ENCODE measurements around the gene SORBS1. TPM values are rescaled to one million over a fixed set of nuclear protein-coding genes. Genes with fewer than 3 reads are reported as not detected.

Gene SORBS1
- total RNA-seq, 1 experiment from 2014 or later = 39.9 TPM

GRCh38 chr10:95500097-95500496 lies 61.1 kb downstream of the SORBS1 start:
- H3K4me1 Mint-ChIP-seq = peaks cover 67% of the 10 kb centered on the region
- H3K4me3 Mint-ChIP-seq = no peak overlapping the region
- peak overlapping the region; percentile 93 for H3K27ac Mint-ChIP-seq
- POLR2A ChIA-PET = no interaction called here
- CTCF ChIA-PET = interaction anchor here (1.3 kb wide), 1 partner anchor 101 kb away, joined by 5 read pairs; no protein-coding TSS in a partner anchor
- TF ChIP-seq E2F5 (CRISPR knock-in tag; IDR thresholded peaks at IDR 0.05) (no peak), ZNF423 (CRISPR knock-in tag; IDR thresholded peaks at IDR 0.05) (peak; percentile 88), ZBTB43 (CRISPR knock-in tag; IDR thresholded peaks at IDR 0.05) (no peak), TEAD1 (CRISPR knock-in tag; IDR thresholded peaks at IDR 0.05) (0 out of 2 replicates have a peak, but pooled peaks have one; percentile 22), JAZF1 (CRISPR knock-in tag; IDR thresholded peaks at IDR 0.05) (no peak)
- H3K9me3 Mint-ChIP-seq = no peaks in the 10 kb centered on the region
- DNase-seq (ENCODE audit: low spot score) (no peak), ATAC-seq (peak; percentile 65)
- no peaks in the 10 kb centered on the region for H3K36me3 Mint-ChIP-seq
- no peaks in the 10 kb centered on the region for H3K27me3 Mint-ChIP-seq (ENCODE audit: low read depth)

- Mint-ChIP-seq H3K4me1 (peaks cover 63% of the 10 kb centered on the region), H3K9me3 (no peaks in the 10 kb centered on the region), H3K27ac (peak overlapping the region; percentile 93), H3K27me3 (ENCODE audit: low read depth) (no peaks in the 10 kb centered on the region), H3K4me3 (no peak overlapping the region), H3K36me3 (no peaks in the 10 kb centered on the region)
- TF ChIP-seq ZNF416 (CRISPR knock-in tag; IDR thresholded peaks at IDR 0.05) (no peak), USF2 (CRISPR knock-in tag; IDR thresholded peaks at IDR 0.05) (no peak), ZNF423 (CRISPR knock-in tag; IDR thresholded peaks at IDR 0.05) (no peak), ZBTB21 (CRISPR knock-in tag; IDR thresholded peaks at IDR 0.05; ENCODE audit: borderline replicate concordance) (no peak), SMAD4 (CRISPR knock-in tag; IDR thresholded peaks at IDR 0.05) (no peak), ZNF317 (CRISPR knock-in tag; IDR thresholded peaks at IDR 0.05; ENCODE audit: borderline replicate concordance, low read depth) (no peak), ZNF232 (CRISPR knock-in tag; IDR thresholded peaks at IDR 0.05) (no peak), ZNF281 (CRISPR knock-in tag; IDR thresholded peaks at IDR 0.05) (no peak), HMGXB4 (CRISPR knock-in tag; IDR thresholded peaks at IDR 0.05) (no peak), SOX15 (CRISPR knock-in tag; IDR thresholded peaks at IDR 0.05) (no peak), EMX1 (CRISPR knock-in tag; IDR thresholded peaks at IDR 0.05) (no peak), PREB (CRISPR knock-in tag; IDR thresholded peaks at IDR 0.05; ENCODE audit: borderline replicate concordance) (no peak), ZNF219 (CRISPR knock-in tag; IDR thresholded peaks at IDR 0.05; ENCODE audit: borderline replicate concordance) (no peak), IRF2 (CRISPR knock-in tag; IDR thresholded peaks at IDR 0.05; ENCODE audit: borderline replicate concordance, low read depth) (no peak), ERG (CRISPR knock-in tag; IDR thresholded peaks at IDR 0.05) (no peak), OVOL2 (CRISPR knock-in tag; IDR thresholded peaks at IDR 0.05; ENCODE audit: borderline replicate concordance) (no peak), AR (CRISPR knock-in tag; IDR thresholded peaks at IDR 0.05) (no peak), CREB1 (CRISPR knock-in tag; IDR thresholded peaks at IDR 0.05) (no peak)
- DNase-seq (ENCODE audit: low spot score) (no peak), ATAC-seq (peak; percentile 20)
- ChIA-PET CTCF (interaction anchor here (1.3 kb wide), 1 partner anchor 102 kb away, joined by 5 read pairs; no protein-coding TSS in a partner anchor), POLR2A (no interaction called here)
These were observed 61.6 kb downstream of the SORBS1 start for GRCh38 chr10:95499482-95499989.

Measured in WTC11 (cell line).